LNCAP (cell line): ENCODE results near the gene CCDC187.

Experiments used
- TF ChIP-seq, protein P1 (sequence below): fragments of 450-650 bp; IDR thresholded peaks from 2 replicates; pipeline ENCODE4 v1.5.1; 2017; ENCODE audit warnings: mild to moderate bottlenecking

The CCDC187 gene

DNA sequence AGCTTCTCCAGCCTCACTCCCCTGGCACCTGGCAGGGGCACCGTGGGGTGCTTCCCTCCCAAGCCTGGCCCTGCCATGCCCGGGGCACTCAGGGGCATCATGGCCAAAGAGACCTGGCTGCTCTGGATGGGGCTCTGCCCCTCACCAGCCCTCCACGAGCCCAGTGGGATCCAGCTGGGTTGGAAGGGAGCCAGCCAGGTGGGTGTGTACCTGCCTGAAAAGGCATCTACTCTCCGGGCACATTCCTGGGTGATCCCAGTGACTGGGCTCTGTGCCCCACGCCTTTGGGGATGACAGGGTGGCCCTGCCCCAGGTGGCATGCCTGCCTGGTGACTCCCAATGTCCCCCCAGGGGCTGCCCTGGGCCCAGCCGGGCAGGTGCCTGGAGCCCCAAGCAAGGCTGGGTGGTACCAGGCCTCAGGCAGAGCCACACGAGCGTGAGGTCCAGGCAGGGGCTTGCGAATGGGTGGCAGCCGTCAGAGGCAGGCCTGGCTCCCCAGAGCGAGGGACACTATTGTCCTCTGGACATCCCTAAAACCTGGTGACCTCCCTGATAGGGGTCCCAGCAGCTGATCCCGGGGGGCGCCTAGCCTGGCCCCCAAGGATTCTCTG lies 24.2 kb upstream of the CCDC187 start:
- TF ChIP-seq, protein P1, sequence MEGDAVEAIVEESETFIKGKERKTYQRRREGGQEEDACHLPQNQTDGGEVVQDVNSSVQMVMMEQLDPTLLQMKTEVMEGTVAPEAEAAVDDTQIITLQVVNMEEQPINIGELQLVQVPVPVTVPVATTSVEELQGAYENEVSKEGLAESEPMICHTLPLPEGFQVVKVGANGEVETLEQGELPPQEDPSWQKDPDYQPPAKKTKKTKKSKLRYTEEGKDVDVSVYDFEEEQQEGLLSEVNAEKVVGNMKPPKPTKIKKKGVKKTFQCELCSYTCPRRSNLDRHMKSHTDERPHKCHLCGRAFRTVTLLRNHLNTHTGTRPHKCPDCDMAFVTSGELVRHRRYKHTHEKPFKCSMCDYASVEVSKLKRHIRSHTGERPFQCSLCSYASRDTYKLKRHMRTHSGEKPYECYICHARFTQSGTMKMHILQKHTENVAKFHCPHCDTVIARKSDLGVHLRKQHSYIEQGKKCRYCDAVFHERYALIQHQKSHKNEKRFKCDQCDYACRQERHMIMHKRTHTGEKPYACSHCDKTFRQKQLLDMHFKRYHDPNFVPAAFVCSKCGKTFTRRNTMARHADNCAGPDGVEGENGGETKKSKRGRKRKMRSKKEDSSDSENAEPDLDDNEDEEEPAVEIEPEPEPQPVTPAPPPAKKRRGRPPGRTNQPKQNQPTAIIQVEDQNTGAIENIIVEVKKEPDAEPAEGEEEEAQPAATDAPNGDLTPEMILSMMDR, result no peak

DNA sequence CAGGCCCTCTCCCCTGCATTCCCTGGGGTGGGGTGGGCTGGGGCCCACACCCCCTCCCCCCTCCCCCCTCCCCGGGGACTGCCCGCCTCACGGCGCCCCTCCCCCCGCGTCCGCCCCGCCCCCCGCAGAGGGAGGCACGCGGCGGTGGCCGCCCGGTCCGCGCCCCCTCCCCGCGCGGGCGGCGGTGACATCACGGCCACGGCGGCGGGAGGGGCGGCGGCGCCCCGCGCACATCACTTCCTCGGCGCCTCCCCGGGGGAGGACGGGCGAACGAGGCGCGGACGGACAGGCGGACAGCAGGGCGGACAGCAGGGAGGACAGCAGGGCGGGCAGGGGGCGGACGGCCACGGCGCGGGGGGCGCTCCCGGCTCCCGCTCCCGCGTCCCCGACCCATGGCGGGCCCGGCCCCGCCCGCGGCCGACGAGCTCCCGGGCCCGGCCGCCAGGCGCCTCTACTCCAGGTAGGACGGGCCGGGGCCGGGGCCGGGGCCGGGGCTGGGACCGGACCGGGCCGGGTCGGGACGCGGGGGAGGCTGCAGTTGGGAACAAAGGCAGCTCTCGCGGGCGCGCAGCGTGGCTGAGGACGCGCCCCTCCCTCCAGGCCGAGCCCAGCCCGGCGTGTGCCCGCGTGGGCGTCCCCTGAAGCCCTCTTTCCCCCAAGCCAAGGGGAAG lies 23.5 kb upstream of the CCDC187 start, which contains the start of gene GPSM1:
GPSM1 (plus strand) TSS at position 236 of the 671 bp plus-strand sequence; CDS start at position 393, 157 bp downstream.
- TF ChIP-seq, protein P1, result no peak

DNA sequence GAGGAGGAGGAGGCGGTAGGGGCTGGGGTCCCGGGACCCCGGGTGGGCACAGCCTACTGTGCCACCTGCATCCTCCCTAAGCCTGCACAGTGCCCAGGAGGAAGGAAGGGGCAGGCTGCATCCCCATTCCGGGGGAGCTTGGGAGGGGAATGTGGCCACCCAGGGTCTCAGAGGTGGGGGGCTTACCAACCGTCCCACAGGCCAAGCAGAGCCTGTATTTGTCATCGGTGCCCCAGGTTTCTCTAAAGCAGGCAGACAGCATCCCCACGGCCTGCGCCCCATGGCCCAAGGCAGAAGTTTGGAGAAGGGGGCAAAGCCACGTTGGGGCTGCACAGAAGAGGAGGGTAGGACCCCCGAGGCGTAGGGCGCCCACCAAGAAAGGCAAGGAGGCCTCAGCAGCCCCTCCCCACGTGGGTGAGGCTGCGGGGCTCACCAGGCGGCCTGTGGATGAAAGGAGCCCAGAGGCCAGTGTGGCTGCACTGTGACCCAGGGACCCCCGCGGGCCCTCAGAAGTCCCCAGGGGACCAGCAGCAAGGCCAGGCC lies 22.9 kb upstream of the CCDC187 start:
- TF ChIP-seq, protein P1, result no peak

DNA sequence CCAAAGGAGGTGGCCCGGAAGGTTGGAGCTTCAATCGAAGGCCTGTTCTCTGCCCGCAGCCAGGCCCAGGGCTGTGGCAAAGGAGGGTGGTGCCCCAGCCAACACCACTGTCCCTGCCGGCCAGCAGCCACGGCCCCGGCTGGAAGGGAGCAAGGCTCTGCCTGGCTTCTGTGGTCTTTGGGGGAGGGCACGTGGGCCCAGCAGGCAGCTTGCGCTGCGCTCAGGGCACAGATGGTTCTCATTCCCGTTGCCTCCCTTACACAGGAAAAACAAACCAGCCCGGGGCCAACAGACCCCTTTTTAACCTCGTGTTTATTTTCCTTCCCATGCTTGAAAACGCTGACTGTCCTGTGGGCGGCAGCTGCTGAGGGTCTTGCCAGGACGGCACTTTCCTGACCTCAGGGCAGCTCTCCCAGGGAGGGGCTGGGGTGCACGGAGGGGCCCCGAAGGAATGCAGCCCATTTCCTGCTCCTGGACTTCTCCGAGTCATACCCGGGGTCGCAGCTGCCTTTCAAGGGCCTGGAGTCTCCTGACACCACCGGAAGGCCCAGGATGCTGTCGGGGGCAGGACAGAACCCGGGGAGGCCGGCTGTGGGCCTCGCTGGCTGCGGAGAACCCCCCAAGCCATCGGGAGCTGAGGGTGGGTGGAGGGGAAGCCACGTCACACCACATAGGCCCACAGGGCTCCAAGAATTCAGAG lies 22.3 kb upstream of the CCDC187 start:
- TF ChIP-seq, protein P1, result no peak

DNA sequence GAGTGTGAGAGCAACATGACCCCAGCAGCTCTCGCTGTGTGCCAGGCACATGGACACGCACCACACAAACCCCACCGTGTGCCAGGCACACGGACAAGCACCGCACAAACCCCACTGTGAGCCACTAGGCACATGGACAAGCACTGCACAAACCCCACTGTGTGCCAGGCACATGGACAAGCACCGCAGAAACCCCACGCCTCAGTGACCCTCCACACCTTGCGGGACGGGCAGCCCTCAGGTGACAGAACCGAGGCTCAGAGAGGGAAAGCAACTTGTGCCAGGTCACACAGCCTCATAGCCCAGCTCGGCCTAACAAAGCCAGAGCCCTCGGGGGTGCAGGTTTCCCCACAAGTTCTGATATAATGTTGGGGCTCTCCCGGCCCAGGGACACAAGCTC lies 21.5 kb upstream of the CCDC187 start:
- TF ChIP-seq, protein P1, result no peak

DNA sequence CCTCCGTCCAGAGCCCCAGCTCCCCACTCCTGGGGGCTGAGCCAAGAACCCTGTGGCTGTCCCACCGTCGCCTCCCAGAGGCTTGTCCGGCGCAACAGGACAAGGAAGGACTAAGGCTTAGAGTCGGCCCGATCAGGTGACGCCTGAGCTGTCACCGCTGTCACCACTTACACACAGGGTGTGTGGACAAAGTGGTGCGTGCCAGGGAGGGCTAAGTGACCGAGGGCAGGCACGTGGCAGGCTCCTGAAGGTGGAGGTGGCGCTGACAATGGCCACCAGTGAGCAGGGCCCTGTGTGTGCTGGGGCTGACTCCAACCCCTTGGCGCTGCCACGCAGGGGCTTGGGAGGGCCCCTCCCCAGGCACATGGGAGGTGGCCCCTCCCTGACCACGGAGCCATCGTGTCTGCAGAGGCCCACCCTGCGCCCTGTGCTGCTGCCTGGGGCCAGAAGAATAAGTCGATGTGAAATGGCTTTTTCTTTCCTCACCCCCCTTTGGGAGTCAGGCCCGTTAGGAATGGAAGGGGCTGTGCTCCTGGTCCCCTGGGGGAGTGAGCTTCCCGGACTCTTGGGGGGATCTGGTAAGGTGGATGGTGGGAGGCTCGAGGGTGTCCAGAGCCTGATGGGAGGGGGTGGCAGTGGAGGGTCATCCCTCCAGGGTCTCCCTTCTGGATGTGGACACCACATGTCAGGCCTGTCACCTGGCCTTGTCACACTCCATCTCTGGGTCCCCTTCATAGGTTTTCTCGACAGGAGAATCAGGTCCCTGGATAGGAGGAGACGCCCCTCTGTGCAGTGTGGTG lies 20.8 kb upstream of the CCDC187 start:
- TF ChIP-seq, protein P1, result no peak

DNA sequence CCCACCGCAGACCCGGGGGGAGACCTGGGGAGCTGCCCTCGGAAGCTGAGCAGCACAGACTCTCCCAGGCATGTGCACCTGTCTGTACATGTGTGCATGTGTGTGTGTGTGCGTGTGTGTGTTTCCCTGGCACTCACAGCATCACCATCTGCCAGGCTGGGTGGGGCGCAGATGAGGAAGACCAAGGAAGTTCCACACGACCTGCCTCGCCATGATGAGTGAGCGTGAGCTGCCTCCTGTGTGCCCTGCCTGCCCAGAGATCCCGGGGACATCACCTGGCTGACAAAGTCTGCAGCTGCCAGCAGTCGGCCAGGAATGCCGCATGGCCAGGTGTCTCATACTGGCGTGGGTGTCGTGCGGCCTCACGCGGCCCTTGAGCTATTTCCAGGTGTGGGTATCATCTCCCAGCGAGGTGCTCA lies 19.5 kb upstream of the CCDC187 start:
- TF ChIP-seq, protein P1, result no peak
